ENCODE data around the gene SF3B2.
"Not testable (repeated sequence)": the region's sequence is repeated elsewhere in the genome, so short reads cannot be mapped to it uniquely, and the experiment has no call there.

SF3B2 gene

GRCh38 chr11:66051766-66052663 lies at the start of gene SF3B2:
Gene SF3B2 (plus strand): TSS chr11:66052364. CDS start chr11:66052385, 21 bp downstream.
- DNase-seq, result peak; percentile 99

- DNase-seq, result peak; percentile 56
These were observed 49.4 kb upstream of the SF3B2 start for GRCh38 chr11:66002648-66003225.

- peak; percentile 35 for DNase-seq
These were observed 48.9 kb upstream of the SF3B2 start for GRCh38 chr11:66003291-66003690.

GRCh38 chr11:66004186-66004585 lies 48.0 kb upstream of the SF3B2 start:
- no peak for DNase-seq

- DNase-seq, result peak; percentile 5
These were observed 45.9 kb upstream of the SF3B2 start for GRCh38 chr11:66006134-66006890.

- DNase-seq, result no peak
These were observed 45.3 kb upstream of the SF3B2 start for GRCh38 chr11:66006891-66007176.

- DNase-seq, result peak; percentile 35
These were observed 44.9 kb upstream of the SF3B2 start for GRCh38 chr11:66007201-66007634.

- DNase-seq, result peak; percentile 2
These were observed 44.1 kb upstream of the SF3B2 start for GRCh38 chr11:66008095-66008467.

GRCh38 chr11:66008468-66009101 lies 43.6 kb upstream of the SF3B2 start:
- DNase-seq, result peak; percentile 10

- not testable (repeated sequence) for DNase-seq
These were observed 42.1 kb upstream of the SF3B2 start for GRCh38 chr11:66010036-66010435.

- DNase-seq, result peak; percentile 19
These were observed 40.9 kb upstream of the SF3B2 start for GRCh38 chr11:66011239-66011784.

- DNase-seq, result peak; percentile 20
These were observed 40.3 kb upstream of the SF3B2 start, which contains the start of gene CST6 for GRCh38 chr11:66011785-66012303. Gene CST6 (plus strand): TSS chr11:66012008. CDS start chr11:66012045, 37 bp downstream.

GRCh38 chr11:66012371-66012945 lies 39.7 kb upstream of the SF3B2 start:
- DNase-seq, result peak; percentile 1

- peak; percentile 64 for DNase-seq
These were observed 39.0 kb upstream of the SF3B2 start for GRCh38 chr11:66012946-66013761.

GRCh38 chr11:66013762-66014100 lies 38.4 kb upstream of the SF3B2 start:
- DNase-seq, result no peak

- DNase-seq, result no peak
These were observed 37.2 kb upstream of the SF3B2 start for GRCh38 chr11:66014804-66015453.

- DNase-seq, result no peak
These were observed 36.7 kb upstream of the SF3B2 start for GRCh38 chr11:66015454-66015881.

GRCh38 chr11:66015936-66016792 lies 36.0 kb upstream of the SF3B2 start:
- DNase-seq, result no peak

GRCh38 chr11:66016793-66017177 lies 35.4 kb upstream of the SF3B2 start:
- DNase-seq, result no peak

GRCh38 chr11:66017321-66017720 lies 34.8 kb upstream of the SF3B2 start:
- peak; percentile 57 for DNase-seq

All from hematopoietic multipotent progenitor cell treated with erythropoietin and hydrocortisone succinate and interleukin-3 and kit ligand, for 6 days (in vitro differentiated cells).